Measurements from ENCODE around the gene PDSS2. TPM values are rescaled to one million over a fixed set of nuclear protein-coding genes. Genes with fewer than 3 reads are reported as not detected.

The PDSS2 gene
- total RNA-seq, 1 donor from 2014 or later: 12.4 TPM

GRCh38 chr6:107230448-107230847, 228.9 kb downstream of the PDSS2 start:
- Mint-ChIP-seq H3K9me3 (ENCODE audit: unreplicated experiment) (peaks cover 2% of the 10 kb centered on the region), H3K27ac (ENCODE audit: unreplicated experiment) (no peak overlapping the region), H3K27me3 (ENCODE audit: unreplicated experiment) (no peaks in the 10 kb centered on the region), H3K36me3 (ENCODE audit: unreplicated experiment) (peaks cover under 1% of the 10 kb centered on the region), H3K4me3 (ENCODE audit: unreplicated experiment) (no peak overlapping the region), H3K4me1 (ENCODE audit: unreplicated experiment) (peaks cover 5% of the 10 kb centered on the region)
- TF ChIP-seq, protein P1, sequence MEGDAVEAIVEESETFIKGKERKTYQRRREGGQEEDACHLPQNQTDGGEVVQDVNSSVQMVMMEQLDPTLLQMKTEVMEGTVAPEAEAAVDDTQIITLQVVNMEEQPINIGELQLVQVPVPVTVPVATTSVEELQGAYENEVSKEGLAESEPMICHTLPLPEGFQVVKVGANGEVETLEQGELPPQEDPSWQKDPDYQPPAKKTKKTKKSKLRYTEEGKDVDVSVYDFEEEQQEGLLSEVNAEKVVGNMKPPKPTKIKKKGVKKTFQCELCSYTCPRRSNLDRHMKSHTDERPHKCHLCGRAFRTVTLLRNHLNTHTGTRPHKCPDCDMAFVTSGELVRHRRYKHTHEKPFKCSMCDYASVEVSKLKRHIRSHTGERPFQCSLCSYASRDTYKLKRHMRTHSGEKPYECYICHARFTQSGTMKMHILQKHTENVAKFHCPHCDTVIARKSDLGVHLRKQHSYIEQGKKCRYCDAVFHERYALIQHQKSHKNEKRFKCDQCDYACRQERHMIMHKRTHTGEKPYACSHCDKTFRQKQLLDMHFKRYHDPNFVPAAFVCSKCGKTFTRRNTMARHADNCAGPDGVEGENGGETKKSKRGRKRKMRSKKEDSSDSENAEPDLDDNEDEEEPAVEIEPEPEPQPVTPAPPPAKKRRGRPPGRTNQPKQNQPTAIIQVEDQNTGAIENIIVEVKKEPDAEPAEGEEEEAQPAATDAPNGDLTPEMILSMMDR (IDR thresholded peaks at IDR 0.05): no peak
- no peak for DNase-seq (ENCODE audit: extremely low spot score, unreplicated experiment)

GRCh38 chr6:107230024-107230423, 229.3 kb downstream of the PDSS2 start:
- no peaks in the 10 kb centered on the region for H3K9me3 Mint-ChIP-seq (ENCODE audit: unreplicated experiment)
- no peak overlapping the region for H3K4me3 Mint-ChIP-seq (ENCODE audit: unreplicated experiment)
- TF ChIP-seq, protein P1 (IDR thresholded peaks at IDR 0.05): no peak
- no peak overlapping the region for H3K27ac Mint-ChIP-seq (ENCODE audit: unreplicated experiment)
- no peak for DNase-seq (ENCODE audit: extremely low spot score, unreplicated experiment)
- H3K4me1 Mint-ChIP-seq (ENCODE audit: unreplicated experiment): peaks cover 2% of the 10 kb centered on the region
- H3K27me3 Mint-ChIP-seq (ENCODE audit: unreplicated experiment): no peaks in the 10 kb centered on the region
- no peaks in the 10 kb centered on the region for H3K36me3 Mint-ChIP-seq (ENCODE audit: unreplicated experiment)

DNA sequence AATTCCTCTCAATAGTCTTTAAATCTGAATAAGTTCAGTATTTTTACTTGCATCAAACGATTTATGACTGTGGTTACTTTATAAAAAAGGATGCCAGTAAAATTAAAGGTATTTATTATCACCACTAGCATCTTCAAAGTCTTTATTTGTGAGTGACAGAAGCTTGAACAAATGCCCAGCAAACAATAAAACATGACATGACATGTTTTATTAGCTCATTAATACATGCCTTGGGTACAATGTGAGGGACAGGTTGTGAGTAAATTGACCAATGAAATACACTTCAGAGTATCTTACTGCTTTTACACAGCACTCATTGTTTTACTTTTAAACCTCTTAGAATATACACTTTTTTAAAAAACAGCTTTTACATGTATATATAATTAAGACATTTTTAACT, 230.6 kb downstream of the PDSS2 start:
- Mint-ChIP-seq H3K4me3 (ENCODE audit: unreplicated experiment) (no peak overlapping the region), H3K27me3 (ENCODE audit: unreplicated experiment) (no peaks in the 10 kb centered on the region), H3K36me3 (ENCODE audit: unreplicated experiment) (no peaks in the 10 kb centered on the region), H3K4me1 (ENCODE audit: unreplicated experiment) (no peaks in the 10 kb centered on the region), H3K9me3 (ENCODE audit: unreplicated experiment) (no peaks in the 10 kb centered on the region), H3K27ac (ENCODE audit: unreplicated experiment) (no peak overlapping the region)
- DNase-seq (ENCODE audit: extremely low spot score, unreplicated experiment): no peak
- TF ChIP-seq, protein P1 (IDR thresholded peaks at IDR 0.05): no peak

- Mint-ChIP-seq H3K27ac (ENCODE audit: unreplicated experiment) (no peak overlapping the region), H3K27me3 (ENCODE audit: unreplicated experiment) (no peaks in the 10 kb centered on the region), H3K9me3 (ENCODE audit: unreplicated experiment) (no peaks in the 10 kb centered on the region), H3K4me1 (ENCODE audit: unreplicated experiment) (no peaks in the 10 kb centered on the region), H3K36me3 (ENCODE audit: unreplicated experiment) (no peaks in the 10 kb centered on the region), H3K4me3 (ENCODE audit: unreplicated experiment) (no peak overlapping the region)
- DNase-seq (ENCODE audit: extremely low spot score, unreplicated experiment): no peak
- TF ChIP-seq, protein P1 (IDR thresholded peaks at IDR 0.05): no peak
These were observed 237.8 kb downstream of the PDSS2 start for GRCh38 chr6:107221519-107221918.

GRCh38 chr6:107219851-107220250, 239.5 kb downstream of the PDSS2 start:
- Mint-ChIP-seq H3K36me3 (ENCODE audit: unreplicated experiment) (no peaks in the 10 kb centered on the region), H3K27ac (ENCODE audit: unreplicated experiment) (no peak overlapping the region), H3K4me3 (ENCODE audit: unreplicated experiment) (no peak overlapping the region), H3K9me3 (ENCODE audit: unreplicated experiment) (no peaks in the 10 kb centered on the region), H3K4me1 (ENCODE audit: unreplicated experiment) (no peaks in the 10 kb centered on the region), H3K27me3 (ENCODE audit: unreplicated experiment) (no peaks in the 10 kb centered on the region)
- DNase-seq (ENCODE audit: extremely low spot score, unreplicated experiment): no peak
- TF ChIP-seq, protein P1 (IDR thresholded peaks at IDR 0.05): no peak

Data from osteocyte (in vitro differentiated cells).